GM21786 (cell line): Measurements from ENCODE around the gene FAM180A.

Experiments
- ATAC-seq: cut with Tn5 transposase; IDR thresholded peaks from one replicate; pipeline ENCODE4 v1.9.1; 2021; ENCODE audit not compliant: unreplicated experiment

The FAM180A gene

DNA sequence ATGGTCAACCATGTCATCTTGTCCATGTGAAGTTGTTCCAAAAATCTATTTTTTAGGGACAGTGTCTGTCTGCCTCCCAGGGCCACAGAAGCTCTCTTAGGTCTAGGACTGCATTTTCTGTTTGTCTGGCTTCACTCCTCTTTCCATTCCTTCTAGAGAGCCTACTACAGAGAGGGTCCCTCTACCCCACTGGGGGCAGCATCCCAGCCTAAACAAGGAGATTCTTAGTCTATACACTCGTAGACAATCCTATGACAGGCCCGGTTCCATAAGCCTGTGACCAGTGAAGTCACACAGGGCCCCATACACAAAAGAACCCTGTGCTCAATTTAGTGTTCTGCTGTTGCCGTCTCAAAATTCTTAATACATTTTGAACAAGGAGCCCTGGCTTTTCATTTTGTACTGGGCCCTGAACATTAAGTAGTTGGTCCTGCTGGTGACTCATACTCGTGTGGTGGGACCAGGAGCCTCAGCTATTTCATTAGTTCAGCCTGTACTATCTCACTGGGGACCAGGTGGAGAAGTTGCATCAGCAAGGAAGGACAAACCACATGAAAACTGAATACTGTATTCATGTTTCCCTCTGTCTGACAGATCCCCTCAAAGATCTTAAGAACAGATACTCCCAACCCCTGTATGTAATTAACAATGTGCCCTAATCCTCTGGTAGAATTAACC lies 23.5 kb upstream of the FAM180A start:
- no peak for ATAC-seq

- ATAC-seq = no peak
Observed at GRCh38 chr7:135771051-135771450, 22.4 kb upstream of the FAM180A start.

- no peak for ATAC-seq
Observed at GRCh38 chr7:135770139-135770710, 21.6 kb upstream of the FAM180A start.

DNA sequence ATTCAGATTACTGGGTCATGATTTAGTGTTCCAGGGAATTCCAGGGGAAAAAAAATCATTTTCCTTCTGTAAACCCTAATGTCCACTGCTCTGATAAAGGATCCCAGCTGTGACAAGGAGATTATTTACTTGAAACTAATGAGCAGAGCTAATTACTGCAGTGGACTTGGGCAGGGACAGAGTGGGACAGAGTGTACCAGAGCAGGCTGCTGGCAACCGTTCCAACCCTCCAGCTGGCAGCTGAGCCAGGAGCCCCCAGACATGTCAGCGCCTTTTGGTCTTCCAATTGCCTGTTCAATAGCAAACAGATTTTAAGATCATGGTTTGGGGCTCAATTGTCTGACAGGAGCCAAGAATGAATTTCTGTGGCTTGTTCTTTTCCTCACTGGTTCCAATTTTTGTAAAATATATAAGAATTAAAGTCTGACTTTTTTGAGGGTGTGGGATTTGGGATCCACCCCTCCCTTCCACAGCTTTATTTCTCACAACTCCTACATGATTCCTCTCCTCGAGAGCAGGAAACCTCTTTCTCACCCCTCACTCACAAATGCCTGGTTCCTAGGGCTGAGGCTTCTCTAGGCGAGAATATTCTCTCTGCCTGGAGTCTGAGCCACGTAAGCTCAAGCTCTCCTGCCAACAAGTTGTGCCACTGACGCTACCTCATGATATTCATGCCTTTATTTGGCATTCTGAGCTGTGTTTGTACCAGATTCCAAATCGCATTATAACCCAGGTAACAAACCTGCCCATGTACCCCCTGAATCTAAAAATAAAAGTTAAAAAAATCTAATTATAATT lies 20.6 kb upstream of the FAM180A start:
- ATAC-seq = no peak

GRCh38 chr7:135768467-135768866 lies 19.9 kb upstream of the FAM180A start:
- no peak for ATAC-seq

DNA sequence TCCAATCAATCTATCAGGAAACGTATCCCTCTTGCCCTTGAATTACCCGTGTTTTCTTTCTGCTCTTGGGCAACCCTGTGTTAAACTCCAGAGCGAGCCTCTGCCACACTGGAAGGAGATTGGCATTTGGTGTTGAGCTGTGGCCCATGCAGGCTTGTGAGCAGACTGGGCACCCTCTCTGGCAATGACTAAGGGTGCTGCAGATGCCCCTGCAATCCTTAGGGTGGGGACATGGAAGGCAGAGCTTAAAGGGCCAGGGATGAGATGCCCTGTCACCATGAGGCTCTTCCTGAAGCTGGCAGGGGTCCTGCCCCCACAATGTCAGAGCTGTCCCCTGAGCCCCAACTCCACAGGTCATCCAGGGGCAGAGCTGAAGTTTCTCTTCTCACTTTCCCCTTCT lies 19.5 kb upstream of the FAM180A start:
- ATAC-seq = no peak

GRCh38 chr7:135763261-135763660 lies 14.6 kb upstream of the FAM180A start:
- ATAC-seq = no peak

DNA sequence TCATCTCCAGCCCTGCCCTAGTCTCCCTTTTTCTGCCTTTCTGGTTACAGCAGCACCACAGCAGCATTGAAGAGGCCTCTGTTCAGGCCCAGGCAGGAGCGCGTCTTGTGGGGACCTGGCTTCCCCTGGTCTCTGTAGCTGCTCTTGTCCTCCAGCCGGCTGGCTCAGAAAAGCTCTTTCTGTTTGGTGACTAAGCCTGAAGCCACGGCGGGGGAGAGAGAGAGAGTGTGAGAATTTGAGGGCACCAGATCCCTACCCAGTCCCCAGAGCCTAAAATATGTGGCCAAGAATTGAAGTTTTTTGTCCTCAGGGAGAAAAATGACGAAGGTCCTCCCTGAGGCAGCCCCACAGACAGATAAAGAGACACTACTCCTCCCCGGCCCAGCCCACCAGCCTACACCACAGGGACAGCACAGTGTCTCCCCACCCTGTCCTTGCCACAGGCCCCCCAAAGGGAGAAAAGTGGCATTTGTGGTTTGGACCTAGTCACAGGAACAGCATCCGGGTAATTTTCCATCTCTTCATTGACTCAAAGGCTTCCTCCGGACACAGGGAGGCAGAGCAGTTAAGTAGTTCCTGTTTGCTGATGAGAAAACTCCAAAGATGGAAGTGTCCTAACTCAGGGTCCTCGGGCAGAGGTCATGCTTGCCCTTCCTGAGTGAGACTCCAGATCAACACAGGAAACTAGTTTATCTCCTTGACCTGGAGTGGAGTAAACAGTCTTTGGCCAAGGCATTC lies 13.3 kb upstream of the FAM180A start:
- no peak for ATAC-seq

DNA sequence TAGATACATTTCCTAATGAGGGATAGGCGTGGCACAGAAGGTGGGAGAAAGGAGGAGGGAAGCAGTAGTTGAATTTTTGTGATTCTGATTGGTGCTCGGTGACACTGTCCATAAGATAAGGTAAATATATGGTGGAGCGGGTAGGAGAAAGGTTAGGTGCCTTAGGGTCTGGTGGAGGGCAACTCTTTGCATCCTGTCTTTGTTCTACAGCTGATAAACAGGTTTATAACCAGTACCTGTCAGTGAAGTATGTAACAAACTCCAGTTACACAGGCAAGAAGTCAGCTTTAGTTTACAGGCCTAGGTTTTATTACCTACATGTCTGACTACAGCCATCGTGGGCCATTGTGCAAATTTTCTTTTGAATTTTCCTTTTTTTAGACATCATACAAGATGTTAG lies 10.9 kb upstream of the FAM180A start:
- no peak for ATAC-seq

- ATAC-seq = no peak
Observed at GRCh38 chr7:135758531-135758932, 9.9 kb upstream of the FAM180A start.

GRCh38 chr7:135757719-135758411 lies 9.3 kb upstream of the FAM180A start:
- no peak for ATAC-seq

GRCh38 chr7:135756191-135756590 lies 7.6 kb upstream of the FAM180A start:
- no peak for ATAC-seq

DNA sequence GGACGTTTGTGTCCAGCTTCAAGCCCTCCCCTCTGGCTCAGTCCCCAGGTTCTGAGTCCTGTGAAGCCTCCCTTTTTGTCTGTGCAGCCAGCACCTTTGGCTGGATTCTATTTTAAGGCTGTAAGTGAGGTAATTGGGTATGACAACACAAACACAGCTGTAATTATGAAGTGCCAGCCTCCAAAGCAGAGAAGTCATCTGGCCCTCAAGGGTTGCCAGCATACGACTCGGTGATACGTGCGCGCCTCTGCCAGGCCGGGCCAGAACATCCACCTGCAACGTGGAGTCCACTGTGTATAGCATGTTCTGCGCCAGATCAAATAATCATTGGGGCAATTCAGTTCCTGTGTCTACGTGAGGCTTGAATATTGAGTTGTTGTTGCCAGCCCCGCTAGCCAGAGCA lies 6.7 kb upstream of the FAM180A start:
- ATAC-seq = no peak

GRCh38 chr7:135753616-135754413 lies 5.2 kb upstream of the FAM180A start:
- no peak for ATAC-seq

GRCh38 chr7:135747366-135747765 lies 1.2 kb downstream of the FAM180A start:
- ATAC-seq = no peak

DNA sequence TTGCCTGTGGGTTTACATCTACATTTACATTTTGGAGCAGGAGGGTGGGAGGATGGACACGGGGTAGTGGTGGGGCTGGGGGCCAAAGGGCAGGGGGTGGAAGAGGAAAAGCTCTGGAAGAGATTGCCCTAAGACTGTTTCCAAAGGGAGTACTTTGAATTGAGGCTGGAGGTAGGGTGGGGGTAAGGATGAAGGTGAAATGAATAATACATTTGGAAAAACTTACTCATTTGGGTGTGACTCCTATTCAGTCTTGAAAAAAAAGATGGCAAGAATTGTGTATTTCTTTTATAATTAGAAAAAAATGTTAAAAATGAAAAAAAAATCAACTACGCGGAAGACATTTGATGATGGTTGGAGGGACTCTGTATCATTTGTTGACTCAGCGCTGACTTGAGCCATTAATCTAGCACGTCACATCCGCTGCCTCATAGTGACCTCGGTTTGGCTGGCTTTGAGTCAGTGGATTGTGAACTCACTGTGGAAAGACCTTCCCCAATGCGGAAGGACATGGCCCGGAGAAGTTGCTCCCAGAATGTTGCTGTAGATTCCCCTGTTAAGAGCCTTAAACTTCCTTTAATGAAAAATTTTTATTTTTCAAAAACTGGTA lies 2.8 kb downstream of the FAM180A start:
- ATAC-seq = no peak

- no peak for ATAC-seq
Observed at GRCh38 chr7:135744938-135745702, 3.5 kb downstream of the FAM180A start.

DNA sequence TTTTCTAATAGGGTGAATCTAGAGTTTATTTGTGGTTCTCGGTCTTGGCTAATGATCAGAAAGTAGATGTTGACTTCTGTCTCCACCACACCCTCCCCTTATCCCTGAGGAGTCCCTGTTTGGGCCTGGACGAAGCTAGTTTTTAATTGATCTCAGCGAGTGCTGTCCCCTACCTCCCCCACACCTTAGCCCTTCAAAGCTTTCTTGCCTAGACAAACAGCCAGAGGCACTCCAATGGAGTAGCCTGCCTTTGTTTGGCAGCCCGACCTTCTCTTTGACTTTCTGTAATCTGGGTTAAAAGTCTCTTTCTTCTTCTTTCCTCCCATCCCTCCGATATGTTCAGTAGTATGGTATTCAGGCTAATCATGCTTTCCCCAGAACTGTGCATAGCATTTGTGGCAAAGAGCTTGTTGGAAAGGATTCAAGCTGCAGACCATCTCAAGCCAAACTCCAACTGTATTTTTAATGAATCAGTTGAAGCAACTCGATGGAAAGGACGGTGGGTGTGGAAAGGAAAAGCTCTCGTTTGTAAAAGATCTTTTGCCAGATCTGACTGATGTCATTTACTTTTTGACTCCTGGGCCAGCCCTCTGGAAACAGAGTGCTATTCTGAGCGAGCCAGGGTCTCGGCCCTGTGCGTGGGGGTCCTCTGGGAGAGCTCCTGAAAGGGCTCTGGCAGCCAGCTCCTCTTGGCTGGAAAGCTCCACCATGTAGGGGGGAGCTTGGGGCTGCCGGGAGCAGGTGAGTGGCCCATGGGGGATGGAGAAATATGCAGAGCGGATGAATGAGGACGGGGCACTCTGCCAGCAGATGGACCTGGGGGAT lies 4.5 kb downstream of the FAM180A start:
- ATAC-seq = no peak
